Activated T-cell treated with anti-CD3 and anti-CD28 coated beads, Interleukin-2, amount 50 U/mL, for 72 hours (primary cell): ENCODE measurements around the gene SH3RF3. TPM values are rescaled to one million over a fixed set of nuclear protein-coding genes. Genes with fewer than 3 reads are reported as not detected.

ENCODE experiments used
- ATAC-seq, 2 donors: fragments of 150-1000 bp; cut with Tn5 transposase; replicated peaks in 1 of 2; 2 replicates each; pipeline ENCODE4 v1.10.0; 2021; ENCODE audit warnings: moderate library complexity in 2 of 2, mild to moderate bottlenecking in 1 of 2
- DNase-seq, 2 donors: peaks; one replicate each; pipeline ENCODE4 v3.0.0; 2021 to 2022; ENCODE audit warnings: mixed read lengths in 1 of 2
- H3K27ac Mint-ChIP-seq: one replicate; pipeline ENCODE4 v1.8.0; 2022; ENCODE audit warnings: mild to moderate bottlenecking, moderate library complexity, mixed read lengths
- H3K27me3 Mint-ChIP-seq: one replicate; pipeline ENCODE4 v1.8.0; 2022; ENCODE audit warnings: low read depth, mixed read lengths
- H3K36me3 Mint-ChIP-seq, 2 donors: one replicate each; pipeline ENCODE4 v1.8.0; 2022; ENCODE audit warnings: mixed read lengths in 2 of 2, mild to moderate bottlenecking in 1 of 2; ENCODE audit not compliant: insufficient read depth in 2 of 2
- H3K4me1 Mint-ChIP-seq: one replicate; pipeline ENCODE4 v1.8.0; 2022; ENCODE audit warnings: low read depth, mixed read lengths
- H3K4me3 Mint-ChIP-seq, 2 donors: one replicate each; pipeline ENCODE4 v1.8.0; 2022; ENCODE audit warnings: mild to moderate bottlenecking in 2 of 2, mixed read lengths in 2 of 2, moderate library complexity in 2 of 2
- H3K9me3 Mint-ChIP-seq, 2 donors: one replicate each; pipeline ENCODE4 v1.8.0; 2022; ENCODE audit warnings: mixed read lengths in 2 of 2
- total RNA-seq, 2 donors: library from RNA; stranded (reverse); gene quantifications; one replicate each; pipeline ENCODE4 v1.2.3, GENCODE V29; 2022

Gene SH3RF3
- total RNA-seq, 2 donors from 2014 or later = 1.0 to 1.2 TPM

DNA sequence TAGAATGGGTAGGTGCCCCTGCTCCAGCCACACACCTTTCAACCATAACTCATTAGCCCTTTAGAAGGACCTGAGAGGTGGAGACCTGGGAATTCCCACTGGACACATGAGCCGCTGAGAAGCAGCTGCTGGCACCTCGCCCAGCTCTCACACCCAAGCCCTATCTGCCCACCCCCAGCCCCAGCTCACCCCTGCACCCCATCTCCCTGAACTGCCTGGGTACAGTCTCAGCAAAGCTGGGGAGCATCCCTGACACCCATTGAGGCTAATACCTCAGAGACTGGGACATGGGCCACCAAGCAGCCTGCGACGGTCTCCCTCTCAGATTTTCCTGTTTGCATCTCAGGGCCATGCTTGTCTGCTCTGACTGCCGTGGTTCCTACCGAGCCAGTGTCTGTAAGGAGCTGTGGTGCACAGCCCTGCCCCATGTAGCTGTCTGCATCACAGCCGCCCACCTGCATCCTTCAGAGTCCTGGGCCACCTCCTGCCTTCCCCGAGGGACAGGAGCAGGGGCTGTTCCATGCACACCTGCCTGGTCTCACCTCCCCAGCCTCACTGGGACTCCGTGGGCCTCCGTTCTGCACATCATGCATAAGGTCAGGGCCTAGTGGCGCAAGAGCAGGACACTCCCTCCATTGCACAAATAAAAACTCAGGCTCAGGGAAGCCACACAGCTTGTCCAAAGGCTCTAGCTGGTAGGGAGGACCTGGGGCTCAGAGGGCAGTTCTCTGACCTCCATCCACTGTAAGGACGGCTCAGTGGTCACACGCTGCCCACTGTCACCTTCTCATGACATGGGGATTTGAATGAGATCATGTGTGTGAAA is 394.7 kb downstream of the SH3RF3 start:
- Mint-ChIP-seq H3K4me1 (no peaks in the 10 kb centered on the region), H3K4me3 (no peak overlapping the region), H3K27ac (no peak overlapping the region), H3K9me3 (no peaks in the 10 kb centered on the region), H3K36me3 (no peaks in the 10 kb centered on the region), H3K27me3 (peaks cover 7% of the 10 kb centered on the region)
- ATAC-seq = no peak
- DNase-seq = no peak

DNA sequence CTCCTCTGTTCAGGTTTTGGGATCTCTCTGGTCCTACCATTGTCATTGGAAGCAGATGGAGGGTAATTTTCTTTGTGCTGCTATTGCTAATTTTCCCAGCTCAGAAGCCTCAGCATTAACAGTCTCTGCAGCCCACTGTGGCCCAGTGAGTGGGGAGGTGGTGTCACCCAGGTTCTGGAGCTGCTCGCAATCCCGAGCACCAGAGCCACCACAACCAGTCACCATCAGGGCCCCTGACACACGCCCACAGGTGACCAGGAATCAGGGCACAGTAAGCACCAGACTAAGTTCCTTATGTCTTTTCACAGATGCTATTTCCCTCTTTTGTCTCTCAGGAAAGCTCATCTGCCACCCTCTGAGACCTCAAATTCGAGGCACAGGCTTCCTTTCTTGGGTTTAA is 396.8 kb downstream of the SH3RF3 start:
- Mint-ChIP-seq H3K9me3 (no peaks in the 10 kb centered on the region), H3K4me3 (no peak overlapping the region), H3K27me3 (peaks cover 16% of the 10 kb centered on the region), H3K27ac (no peak overlapping the region), H3K36me3 (no peaks in the 10 kb centered on the region), H3K4me1 (no peaks in the 10 kb centered on the region)
- no peak for DNase-seq
- ATAC-seq = no peak

DNA sequence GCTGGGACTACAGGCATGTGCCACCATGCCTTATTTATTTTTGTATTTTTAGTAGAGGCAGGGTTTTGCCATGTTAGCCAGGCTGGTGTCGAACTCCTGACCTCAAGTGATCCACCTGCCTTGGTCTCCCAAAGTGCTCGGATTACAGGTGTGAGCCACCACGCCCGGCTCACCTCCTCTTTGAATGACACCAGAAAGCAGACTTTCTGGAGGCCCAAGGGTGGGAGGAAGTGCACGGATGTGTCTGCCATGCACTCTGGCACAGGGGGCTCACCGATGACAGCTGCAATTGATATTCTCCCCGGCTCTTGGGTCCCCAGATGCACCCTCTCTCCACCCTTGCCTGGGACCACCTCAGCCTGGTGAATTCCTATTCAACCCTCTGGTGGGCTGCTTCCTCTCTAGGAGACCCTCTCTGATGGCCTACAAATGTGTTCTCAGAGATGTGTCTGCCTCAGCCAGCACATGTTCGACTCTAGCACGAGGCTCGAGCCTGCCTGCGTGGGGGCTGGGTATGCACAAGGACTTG is 397.5 kb downstream of the SH3RF3 start:
- Mint-ChIP-seq H3K4me3 (no peak overlapping the region), H3K4me1 (no peaks in the 10 kb centered on the region), H3K36me3 (no peaks in the 10 kb centered on the region), H3K9me3 (no peaks in the 10 kb centered on the region), H3K27ac (no peak overlapping the region), H3K27me3 (peaks cover 16% of the 10 kb centered on the region)
- no peak for ATAC-seq
- no peak for DNase-seq

DNA sequence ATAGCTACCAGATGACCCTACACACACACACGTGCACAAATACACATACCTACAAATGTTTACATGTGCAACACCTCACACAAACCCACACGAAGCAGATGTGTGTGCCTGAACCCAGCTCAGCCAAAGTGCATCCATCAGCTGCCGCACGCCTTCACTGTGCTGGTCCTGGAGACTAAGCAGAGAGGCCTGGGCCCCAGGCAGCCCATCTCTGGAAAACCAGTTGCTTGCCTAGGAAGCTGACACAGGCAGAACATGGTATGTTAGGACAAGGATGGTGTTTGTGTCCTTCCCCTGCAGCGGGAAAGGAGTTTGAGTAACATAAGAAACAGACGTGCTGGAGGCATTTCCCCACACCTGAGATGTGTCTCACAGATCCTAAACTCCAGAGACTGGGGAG is 398.1 kb downstream of the SH3RF3 start:
- H3K9me3 Mint-ChIP-seq = no peaks in the 10 kb centered on the region
- H3K4me3 Mint-ChIP-seq = no peak overlapping the region
- ATAC-seq = no peak
- no peaks in the 10 kb centered on the region for H3K36me3 Mint-ChIP-seq
- no peaks in the 10 kb centered on the region for H3K4me1 Mint-ChIP-seq
- no peak for DNase-seq
- H3K27me3 Mint-ChIP-seq = peaks cover 16% of the 10 kb centered on the region
- H3K27ac Mint-ChIP-seq = no peak overlapping the region

DNA sequence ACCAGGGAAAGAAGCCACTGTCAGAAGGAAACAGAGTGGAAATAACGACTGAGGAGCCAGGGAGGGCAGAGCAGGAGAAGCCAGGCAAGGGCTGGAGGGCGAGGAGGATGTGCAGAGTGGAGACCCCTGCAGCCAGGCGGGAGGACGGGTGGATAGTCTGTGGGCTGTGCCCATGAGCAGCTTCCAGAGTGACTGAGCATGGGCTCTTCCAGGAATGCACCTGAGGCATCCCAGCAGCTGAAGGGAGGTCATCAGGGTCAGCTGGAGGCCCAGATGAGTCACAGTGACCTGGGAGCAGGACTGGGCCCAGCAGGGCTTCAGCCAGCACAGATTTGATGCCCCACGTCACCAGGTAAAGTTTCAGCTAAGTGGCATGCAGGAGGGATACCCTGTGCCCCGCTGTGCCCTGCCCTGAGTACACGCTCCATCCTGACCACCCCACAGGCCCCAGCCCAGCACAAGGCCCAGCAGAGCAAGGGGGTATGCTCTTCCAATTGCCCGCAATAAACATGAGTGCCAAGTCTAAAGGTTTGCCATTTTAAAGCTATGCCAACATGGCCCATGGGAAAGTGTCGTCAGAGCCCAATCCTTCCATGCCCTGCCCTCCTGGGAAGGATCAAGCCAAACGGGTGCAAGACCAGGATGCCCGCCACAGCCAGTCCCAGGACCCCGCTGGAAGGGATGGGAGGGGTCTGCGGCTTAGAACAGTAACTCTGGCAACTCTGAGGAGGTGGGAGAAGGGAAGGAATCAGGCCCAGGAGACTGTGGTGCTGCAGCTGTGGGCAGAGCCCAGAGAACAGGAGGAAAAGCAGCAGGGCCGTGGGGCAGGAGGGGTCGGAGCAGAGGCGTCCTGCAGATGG is 399.1 kb downstream of the SH3RF3 start:
- Mint-ChIP-seq H3K27me3 (peaks cover 16% of the 10 kb centered on the region), H3K4me1 (no peaks in the 10 kb centered on the region), H3K36me3 (no peaks in the 10 kb centered on the region), H3K4me3 (no peak overlapping the region), H3K27ac (no peak overlapping the region), H3K9me3 (no peaks in the 10 kb centered on the region)
- no peak for ATAC-seq
- no peak for DNase-seq

DNA sequence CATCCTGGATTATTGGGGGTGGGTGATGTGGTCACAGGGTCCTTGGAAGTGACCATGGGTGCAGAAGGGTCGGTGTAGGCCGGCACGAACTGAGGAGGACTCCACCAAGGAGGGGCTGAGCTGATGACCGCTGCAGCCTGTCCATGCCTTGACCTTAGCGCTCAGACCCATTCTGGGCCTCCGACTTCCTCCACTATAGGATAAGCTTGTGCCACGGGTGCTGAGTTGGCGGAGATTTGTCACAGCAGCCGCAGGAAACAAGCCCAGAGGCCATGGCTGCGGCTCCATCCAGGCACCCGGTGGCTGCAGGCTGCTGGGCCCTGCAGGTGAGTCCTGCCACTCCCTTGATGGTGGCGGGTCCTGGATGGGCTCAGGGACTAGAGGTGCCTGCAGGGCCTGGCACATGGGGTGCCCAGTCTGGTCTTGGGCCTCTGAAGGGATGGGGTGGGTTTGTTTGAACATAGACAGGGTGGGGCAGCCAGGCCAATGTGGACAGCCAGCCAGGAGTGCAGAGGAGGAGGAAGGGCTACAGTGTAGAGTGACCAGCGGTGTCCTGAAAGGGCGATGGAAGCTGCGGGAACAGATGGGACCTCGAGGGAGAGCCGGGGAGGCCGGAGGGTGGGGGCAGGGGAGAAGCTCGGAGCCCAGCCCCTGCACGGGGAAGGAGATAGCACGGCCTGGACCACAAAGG is 400.0 kb downstream of the SH3RF3 start:
- Mint-ChIP-seq H3K4me1 (no peaks in the 10 kb centered on the region), H3K27ac (no peak overlapping the region), H3K36me3 (no peaks in the 10 kb centered on the region), H3K4me3 (no peak overlapping the region), H3K9me3 (no peaks in the 10 kb centered on the region), H3K27me3 (peaks cover 16% of the 10 kb centered on the region)
- no peak for DNase-seq
- ATAC-seq = no peak

DNA sequence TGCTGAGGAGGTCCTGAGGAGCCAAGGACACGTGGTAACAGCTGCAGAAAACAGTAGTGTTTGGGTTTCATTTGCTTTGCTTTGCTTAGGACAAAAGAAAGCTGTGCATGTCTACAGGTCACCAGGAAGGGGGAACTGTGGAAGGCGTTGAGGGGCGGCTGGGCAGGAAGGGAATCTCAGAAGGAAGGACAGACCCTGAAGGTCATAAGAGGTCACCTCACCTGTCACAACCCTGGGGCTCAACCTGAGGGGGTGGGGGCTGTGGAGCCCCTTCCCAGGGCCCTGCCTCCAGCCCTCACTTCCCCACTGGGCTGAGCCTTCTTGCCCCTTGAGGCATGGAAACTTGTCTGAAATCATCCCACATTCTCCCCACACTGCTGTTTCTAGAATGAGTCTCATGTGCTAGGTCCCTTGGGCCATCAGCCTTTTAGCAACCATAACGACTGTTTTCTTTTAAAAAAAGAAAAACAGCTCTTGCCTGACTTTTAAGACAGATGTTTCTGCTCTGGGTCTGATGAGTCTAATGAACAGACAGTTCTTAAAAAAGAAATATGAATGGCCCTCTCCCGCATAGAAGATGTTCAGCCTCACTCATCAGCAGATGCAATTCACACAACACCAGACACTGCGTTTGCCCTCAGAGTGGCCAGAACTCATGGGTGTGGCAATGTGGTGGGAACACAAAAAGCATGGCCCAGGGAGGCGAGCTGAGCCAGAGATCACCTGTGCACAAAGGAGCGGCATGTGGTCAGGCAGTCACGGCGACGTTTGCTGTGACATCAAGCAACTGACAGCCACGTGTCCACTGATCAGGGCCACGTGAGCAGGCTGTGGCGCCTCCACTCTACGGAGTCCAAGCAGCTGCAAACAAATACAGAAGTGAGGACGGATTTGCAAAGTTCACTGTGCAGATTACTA is 400.8 kb downstream of the SH3RF3 start:
- Mint-ChIP-seq H3K36me3 (no peaks in the 10 kb centered on the region), H3K4me3 (no peak overlapping the region), H3K27me3 (peaks cover 16% of the 10 kb centered on the region), H3K27ac (no peak overlapping the region), H3K4me1 (no peaks in the 10 kb centered on the region), H3K9me3 (no peaks in the 10 kb centered on the region)
- no peak for ATAC-seq
- DNase-seq = no peak

DNA sequence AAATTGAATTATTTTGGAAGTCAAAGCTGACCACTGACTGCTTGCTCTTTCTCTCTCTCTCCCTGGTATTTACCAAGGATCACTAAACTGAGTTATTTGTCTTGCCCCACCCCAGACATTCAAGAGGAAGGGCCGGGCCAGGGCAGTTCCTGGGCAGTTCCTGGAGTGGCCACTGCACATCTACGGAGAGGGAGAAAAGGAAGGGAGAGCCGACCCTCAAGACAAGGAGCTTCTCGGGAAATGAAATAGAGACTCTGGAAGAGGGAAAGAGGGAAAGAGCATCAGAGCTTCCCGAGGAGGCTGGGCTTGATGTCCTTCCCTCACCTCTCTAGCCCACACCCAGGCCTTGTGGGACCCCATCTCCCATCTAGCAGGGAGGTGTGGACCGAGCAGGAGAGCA is 401.7 kb downstream of the SH3RF3 start:
- Mint-ChIP-seq H3K4me1 (no peaks in the 10 kb centered on the region), H3K4me3 (no peak overlapping the region), H3K36me3 (no peaks in the 10 kb centered on the region), H3K27me3 (peaks cover 16% of the 10 kb centered on the region), H3K27ac (no peak overlapping the region), H3K9me3 (no peaks in the 10 kb centered on the region)
- ATAC-seq (no peak), DNase-seq (no peak)

DNA sequence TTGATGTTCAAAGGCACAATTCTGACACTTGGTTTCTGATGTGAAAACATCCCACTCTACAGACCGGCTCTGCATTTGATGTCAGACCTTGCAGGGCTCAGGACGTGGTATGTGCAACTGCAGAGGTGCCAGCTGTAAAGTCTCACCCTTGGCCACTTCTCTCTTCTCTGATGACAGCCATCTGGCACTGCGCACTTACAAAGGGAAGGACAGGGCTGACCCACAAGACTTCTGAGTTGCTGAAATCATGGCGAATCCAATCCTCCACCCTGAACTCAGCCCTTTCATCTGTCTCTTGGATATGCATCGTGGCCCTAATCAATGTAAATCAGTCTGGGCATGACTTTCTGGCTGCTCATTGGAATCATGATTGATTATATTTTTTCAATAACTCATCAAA is 402.2 kb downstream of the SH3RF3 start:
- Mint-ChIP-seq H3K36me3 (no peaks in the 10 kb centered on the region), H3K27ac (no peak overlapping the region), H3K9me3 (no peaks in the 10 kb centered on the region), H3K27me3 (peaks cover 17% of the 10 kb centered on the region), H3K4me1 (no peaks in the 10 kb centered on the region), H3K4me3 (no peak overlapping the region)
- DNase-seq (no peak), ATAC-seq (no peak)

DNA sequence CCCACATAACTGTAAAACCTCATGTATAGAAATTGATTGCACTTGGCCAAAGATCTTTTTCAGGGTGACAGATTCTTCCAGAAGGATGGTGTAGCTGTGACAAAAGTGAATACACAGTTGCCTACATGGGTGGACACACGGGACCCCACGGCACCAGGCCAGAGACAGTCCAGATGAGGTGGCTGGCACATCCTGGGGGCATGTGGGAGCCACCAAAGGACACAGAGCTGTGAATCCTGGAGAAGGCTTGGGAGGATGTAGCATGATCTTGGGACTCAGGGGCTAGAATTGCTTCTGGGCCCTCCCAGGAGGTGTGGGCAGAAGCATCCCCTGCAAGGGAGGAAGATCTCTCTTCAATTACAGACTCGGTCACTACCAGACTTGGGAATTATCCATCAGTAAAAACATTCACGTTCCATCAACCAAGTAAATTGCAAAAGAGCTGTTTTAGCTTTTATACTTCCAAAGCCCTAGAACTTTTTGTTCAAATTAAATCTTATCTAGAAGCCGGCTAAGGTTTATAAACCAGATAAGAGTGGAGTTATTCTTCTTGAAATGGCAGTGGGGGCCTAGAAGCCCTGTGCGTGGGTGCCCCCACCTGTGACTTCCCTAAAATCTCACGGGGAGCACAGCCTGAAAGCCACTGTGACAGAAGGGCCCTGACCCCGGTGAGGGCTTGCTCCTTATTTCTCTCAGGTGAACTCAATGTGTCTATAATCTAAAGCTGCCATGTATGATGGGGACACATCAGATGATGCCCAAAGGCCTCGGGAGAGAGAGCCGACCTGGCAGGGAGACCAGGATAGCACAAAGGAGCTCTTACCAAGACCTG is 403.1 kb downstream of the SH3RF3 start:
- Mint-ChIP-seq H3K4me3 (no peak overlapping the region), H3K27ac (no peak overlapping the region), H3K4me1 (no peaks in the 10 kb centered on the region), H3K9me3 (peaks cover 0 to 2% of the 10 kb centered on the region in 2 donors), H3K27me3 (peaks cover 23% of the 10 kb centered on the region), H3K36me3 (no peaks in the 10 kb centered on the region)
- ATAC-seq (no peak), DNase-seq (no peak)

DNA sequence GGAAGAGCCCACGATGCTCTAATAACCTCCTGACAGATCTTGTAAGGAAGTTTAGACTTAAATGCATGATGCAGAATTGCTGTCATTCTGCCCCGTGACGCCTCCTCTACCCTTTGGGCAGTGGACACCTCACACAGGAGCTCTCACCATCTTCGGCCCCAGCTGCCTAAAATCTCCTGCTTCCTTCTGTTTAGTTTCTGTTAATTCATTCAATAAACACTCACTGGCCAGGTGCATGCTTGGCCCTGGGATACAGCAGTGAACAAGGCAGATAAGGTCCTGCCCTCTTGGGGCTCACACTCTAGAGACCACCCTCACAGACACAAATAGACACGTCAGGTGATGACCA is 403.7 kb downstream of the SH3RF3 start:
- no peak for ATAC-seq

DNA sequence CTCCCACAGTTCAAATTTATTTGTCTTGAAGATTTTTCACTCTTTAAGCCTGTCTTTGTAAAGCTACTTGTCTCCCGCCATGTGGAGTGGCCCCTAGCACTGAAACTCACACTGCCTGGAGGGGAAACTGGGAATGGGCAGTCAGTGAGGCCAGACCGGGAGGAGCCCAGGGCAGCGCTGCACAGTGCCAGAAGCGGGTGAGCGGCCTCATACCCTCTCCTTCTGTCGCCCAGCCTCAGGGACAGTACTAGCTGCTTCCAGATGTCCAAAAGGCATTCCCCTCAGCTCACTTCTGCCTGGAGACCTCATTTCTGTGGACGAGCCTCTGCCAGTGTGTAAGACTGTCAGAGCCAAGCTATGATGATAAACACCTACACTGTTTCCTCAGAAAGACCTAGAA is 404.8 kb downstream of the SH3RF3 start:
- no peak overlapping the region for H3K4me3 Mint-ChIP-seq
- DNase-seq (no peak), ATAC-seq (no peak)
- H3K36me3 Mint-ChIP-seq = no peaks in the 10 kb centered on the region
- H3K27me3 Mint-ChIP-seq = peaks cover 21% of the 10 kb centered on the region
- peaks cover 0 to 2% of the 10 kb centered on the region in 2 donors for H3K9me3 Mint-ChIP-seq
- no peaks in the 10 kb centered on the region for H3K4me1 Mint-ChIP-seq
- H3K27ac Mint-ChIP-seq = no peak overlapping the region

More for the DNA sequence above, 403.7 kb downstream of the SH3RF3 start:
- Mint-ChIP-seq H3K9me3 (peaks cover 0 to 2% of the 10 kb centered on the region in 2 donors), H3K27me3 (peaks cover 21% of the 10 kb centered on the region), H3K4me1 (no peaks in the 10 kb centered on the region), H3K27ac (no peak overlapping the region), H3K36me3 (no peaks in the 10 kb centered on the region), H3K4me3 (no peak overlapping the region)
- no peak for DNase-seq
